GM18861 (cell line): ENCODE measurements around the gene GDNF.
"Not testable (repeated sequence)": the region's sequence is repeated elsewhere in the genome, so short reads cannot be mapped to it uniquely, and the experiment has no call there.

ENCODE experiments used
- ATAC-seq: cut with Tn5 transposase; IDR thresholded peaks from one replicate; pipeline ENCODE4 v1.9.1; 2021; ENCODE audit not compliant: unreplicated experiment

GDNF gene

DNA sequence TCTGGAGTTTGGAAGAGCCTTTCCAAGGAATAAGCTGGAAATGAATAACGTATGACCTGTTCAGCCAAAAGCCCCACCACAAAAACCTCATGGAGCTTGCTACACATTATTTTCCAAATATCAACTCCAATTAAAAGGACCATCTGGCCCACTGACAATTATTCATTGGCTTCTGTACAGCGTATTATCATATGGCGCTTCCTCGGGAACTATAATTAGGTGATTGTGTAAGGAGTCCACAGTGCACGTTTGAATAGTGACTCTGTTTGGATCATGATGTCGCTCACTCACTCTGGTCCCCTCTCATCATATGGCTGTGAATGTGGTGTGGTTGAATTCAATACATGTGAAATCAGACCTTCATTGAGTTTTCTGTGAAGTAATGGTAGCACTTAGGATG is 52.1 kb downstream of the GDNF start:
- ATAC-seq, result no peak

DNA sequence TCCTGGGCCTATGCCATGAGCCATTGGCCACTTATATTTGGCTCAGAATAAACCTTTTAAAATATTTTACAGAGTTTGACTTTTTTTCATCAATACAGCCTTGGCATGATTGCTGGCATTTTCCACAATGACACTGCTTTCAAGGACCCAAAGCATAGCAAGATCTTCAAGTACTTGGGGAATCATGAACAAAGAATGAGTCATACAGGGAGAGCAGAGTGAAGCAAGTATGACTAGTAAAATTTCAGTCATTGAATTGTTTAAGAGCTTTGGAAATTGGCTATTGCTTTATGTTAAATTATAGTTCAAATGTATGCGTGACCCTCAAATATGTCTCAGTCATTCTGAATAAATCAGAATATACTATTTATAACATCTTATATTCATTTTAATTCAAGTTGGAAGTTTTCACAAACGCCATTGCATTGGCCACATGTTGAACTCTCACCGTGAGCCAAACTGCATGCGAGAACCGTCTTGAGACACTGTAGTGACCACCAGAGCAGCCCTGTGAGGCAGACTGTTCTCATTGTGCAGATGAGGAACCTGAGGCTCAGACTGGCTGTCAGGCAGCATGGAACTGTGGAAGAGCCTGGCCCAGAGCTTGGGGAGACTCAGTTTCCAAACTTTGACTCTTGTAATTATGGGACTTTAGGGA is 52.9 kb downstream of the GDNF start:
- no peak for ATAC-seq

DNA sequence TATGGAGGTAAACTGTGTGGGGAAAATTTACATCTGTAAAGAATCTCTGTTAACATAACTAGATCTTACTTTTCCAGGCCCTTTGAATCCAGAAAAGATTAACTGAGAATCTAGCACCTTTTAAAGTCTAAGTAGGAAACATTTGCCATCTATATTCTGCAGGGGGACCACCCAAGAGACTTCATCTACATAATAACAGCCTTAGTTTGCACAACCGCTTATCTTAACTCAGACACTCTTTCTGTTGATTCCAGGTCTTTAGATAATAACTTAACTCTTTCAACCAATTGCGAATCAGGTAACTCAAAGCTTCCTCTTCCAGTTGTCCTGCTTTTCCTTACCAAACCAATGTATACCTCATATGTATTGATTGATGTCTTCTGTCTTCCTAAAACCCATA is 53.4 kb downstream of the GDNF start:
- ATAC-seq, result no peak

DNA sequence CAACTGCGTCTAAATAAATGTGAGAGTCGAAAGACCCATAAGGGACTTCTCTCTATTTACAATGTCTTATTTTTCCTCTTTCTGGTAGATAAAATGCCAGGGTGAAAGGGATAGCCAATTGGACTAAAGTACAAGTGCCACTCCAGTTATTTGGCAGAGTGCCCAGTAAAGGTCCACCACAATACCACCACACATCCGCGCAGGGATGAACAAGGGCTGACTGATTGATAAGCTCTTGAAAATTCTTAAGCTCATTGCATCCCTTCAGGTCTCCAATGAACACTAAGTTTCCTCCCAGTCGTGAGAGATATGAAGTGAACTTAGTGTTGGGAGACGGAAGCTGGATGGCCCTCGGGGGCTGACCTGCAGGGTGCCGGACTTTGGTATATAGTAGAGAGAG is 58.4 kb downstream of the GDNF start:
- ATAC-seq, result not testable (repeated sequence)

DNA sequence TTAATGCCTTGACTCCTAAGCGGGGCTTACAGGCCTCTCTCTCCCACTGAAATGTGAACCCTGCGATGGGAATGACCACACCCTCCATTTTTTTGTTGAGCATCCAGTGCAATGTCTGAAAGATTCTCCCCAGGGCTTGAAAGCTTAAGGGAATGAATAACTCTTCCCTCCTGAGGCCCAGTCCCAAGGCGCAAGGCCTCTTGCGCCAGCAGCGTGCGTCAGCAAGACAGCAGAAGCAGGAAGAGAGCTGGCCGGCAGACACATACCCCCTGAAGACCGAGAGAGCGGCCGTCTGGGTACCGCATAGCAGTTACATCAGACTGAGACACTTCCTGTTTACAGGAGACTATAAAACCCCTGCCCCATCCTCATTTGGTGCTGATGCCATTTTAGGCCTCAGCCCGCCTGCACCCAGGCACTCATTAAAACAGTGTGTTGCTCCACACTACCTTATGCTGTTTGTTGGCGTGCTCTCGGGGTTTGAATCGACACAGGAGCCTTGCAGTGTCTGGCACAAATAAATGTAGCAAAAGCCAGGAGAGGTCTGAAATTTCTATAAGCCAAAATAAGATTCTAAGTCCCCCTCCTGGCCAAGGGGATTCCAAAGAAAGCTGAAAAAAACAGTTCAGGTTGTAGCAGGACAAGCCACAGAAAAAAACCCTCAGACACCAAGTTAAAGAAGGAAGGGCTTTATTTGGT is 62.3 kb downstream of the GDNF start:
- ATAC-seq, result no peak

DNA sequence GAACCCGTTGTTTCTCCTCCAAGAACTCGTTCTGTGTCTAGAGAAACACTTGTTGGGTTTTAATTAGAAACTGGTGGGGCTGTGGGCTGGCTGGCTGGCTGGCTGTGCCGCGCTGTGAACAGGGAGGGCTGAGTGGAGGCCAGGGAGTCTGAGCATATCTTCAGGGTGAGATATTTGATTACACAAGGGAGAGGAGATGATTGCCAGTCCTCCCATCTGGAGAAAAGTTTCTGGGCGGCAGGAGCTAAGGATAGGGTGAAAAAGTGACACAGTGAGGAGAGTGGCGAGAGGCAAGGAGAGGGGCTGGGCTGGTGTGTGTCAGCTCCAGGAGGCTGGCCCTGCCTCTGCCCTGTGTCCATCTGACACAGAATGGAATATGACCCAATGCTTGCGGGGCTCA is 63.0 kb downstream of the GDNF start:
- no peak for ATAC-seq

DNA sequence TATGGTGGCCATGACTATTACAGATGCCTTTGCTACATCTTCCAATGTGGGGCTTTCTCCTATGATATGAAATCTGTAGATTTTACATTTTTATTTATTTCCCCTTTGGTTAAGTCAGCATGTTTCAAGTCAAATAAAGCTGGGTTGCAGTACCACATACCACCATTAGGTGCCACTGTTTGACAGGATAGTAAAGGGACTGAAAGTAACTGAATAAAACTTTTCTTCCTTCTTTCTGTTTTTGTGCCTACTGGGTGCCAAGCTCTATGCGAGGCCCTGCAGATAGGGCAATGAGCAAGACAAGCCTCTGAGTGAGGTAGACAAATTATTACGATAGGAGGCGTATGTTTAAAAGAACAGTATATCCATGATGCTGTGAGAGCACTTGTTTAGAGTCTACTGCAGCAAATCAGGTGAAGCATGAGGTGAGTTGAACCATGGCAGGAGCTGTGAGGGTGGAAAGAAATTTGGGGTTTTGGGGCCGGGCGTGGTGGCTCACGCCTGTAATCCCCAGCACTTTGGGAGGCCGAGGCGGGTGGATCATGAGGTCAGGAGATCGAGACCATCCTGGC is 64.8 kb downstream of the GDNF start:
- ATAC-seq, result no peak

DNA sequence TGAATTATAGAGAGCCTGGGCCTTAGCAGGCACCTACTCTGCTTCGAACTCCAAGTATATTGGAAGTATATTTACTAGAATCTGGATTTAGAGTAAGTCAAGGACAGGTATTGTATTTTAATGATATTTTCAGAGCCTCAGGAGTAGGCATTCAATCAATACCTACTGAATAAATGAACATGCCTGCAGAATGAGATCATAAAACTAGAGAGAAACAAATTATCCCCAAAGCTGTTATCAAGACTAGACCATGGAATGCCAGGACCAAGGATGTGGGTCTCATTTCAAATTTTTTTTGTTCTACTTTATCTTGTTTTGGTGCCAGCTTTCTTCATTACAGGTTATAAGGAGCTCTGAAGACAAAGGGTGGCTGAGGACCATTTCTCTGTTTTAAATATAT is 66.0 kb downstream of the GDNF start:
- ATAC-seq, result no peak

DNA sequence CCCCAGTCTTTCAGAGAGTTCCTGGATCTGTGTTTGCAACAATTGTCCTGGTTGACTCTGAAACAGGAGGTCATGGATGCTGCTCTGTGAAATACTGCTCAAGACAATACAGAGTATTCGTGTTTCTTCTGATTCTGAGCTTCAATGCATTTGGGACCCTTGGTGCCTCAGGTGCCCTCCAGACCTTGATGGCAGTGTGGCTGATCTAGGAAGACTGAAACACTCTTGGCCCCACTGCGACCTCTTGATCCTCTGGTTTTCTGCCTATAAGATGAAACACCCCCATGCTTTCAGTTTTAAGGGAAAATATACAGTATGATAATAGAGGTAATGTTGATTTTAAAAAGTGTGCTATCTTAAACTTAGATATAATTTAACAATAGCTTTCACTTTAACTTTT is 67.6 kb downstream of the GDNF start:
- ATAC-seq, result no peak

DNA sequence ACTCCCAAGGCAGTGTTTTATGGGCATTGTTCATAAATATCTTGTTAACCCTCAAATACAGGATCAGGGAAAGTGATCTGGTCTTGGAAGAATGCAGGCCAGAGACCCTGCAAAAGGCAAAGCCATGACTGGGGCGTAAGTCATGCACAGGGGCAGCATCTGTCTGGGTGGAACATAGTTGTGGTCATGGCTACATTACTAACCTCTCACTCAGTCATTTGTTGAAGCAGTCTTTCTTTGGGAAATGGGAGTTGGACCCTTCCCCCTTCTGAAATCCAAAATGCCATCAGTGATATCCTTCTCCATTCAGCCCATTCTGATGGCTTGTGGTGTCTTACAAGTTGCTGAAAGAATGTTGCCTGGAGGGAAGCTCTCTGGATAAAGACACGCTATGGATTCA is 68.1 kb downstream of the GDNF start:
- no peak for ATAC-seq

DNA sequence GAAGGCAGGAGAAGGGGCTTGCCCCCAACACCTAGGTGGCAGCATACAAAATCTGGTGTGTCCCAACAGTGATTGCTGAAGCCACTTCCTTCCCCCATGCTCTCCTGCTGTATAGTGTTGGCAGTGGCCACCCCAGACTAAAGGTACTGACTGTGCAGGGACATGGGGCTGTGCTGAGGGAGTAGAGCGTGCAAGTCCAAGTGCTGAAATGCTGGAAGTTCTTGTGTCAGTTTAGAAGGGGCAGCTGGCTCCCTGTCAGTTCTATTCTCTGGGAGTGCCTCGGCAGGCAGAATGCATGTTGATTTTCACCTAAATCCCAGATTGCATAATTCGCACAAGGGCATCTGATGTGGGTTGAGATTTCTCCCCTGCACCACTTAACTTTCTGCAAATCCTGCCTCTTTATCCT is 68.6 kb downstream of the GDNF start:
- no peak for ATAC-seq

DNA sequence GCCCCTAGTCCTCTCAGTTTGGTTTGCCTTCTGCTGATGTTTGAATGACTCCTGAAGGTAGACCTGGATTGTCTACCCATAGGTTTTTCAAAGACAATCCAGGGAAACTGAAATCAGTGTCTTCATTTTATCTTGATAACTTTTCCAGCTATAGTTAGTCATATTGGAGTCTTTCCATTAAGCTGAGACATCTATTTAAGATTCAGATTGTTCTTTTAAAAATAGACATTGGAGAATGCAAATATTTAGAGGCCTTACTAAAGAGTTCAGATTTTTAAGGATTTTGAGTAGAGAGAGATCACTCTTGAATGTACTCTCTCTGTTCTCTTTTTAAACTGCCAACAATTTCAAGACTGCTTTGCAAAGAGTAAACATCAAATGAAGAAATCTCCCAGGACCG is 69.1 kb downstream of the GDNF start:
- no peak for ATAC-seq

DNA sequence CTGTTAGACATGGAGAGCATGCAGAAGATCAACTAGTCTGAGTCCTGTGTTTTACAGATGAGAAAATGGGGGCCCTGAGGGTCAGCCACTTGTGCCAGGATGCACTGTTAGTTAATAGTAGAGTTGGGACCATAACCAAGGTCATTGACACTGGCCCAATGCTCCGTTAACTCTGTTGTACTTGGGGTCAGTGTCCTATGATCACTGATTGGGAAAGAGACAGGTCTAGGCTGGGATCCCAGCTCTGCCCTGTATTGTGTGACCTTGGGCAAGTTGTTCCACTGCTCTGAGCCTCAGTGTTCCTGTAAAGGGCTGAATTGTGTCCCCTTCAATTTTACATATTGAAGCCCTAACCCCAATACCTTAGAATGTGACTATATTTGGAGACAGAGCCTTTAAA is 70.0 kb downstream of the GDNF start:
- no peak for ATAC-seq

DNA sequence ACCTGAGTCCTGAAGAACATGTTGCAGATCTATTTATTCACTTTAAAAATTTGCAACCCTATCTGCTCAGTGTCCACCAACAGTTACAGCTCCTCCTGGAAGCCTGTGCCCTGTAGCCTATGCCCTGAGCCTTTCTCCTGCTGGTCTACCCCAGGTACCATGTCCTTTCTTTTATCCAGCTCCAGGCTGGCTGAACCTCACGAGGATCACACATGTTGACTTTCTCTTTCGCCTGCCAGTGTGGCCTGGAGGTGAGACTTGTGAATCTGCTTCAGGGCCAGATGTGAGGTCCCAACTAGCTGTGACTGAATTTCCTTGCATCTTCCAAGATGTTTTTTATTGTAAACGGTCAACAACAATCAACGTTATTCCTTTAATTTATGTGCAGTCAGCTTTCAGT is 70.7 kb downstream of the GDNF start:
- no peak for ATAC-seq

DNA sequence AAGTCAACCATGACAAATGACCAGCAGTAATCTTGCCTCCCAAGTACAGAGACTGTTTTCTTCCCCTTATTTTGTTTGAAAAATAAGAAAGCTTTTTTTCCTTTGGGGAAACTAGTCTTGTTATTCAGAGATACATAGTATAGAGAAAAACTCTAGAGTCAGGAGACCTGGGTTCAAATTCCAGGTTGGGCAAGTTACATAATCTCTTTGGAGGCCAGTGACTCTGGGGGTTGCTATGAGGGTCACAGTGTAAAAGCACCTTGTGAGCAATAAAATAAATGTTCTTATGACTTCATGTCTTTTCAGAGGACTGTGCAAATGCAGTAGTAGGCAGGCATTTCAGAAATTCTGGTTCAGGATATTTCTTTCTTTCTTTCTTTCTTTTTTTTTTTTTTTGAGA is 71.5 kb downstream of the GDNF start:
- ATAC-seq, result no peak

DNA sequence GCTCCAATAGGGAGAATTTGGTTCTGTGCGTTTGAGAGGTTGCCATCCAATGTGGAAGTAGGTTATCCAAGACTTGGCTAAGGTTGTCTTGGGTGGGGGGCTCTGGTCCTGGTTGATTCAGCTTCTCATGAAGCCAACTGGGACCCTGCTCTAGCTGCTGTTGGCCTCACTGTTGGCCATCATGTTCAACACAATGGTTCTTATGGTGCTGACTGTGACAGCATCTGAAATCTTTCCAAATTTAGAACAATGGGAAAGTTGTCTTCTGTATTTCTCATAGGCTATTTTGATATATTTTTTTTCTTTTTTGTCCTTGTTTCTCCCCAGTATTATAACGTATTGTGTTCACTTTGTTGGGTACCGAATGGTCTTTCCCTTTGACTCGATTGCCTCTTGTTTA is 71.9 kb downstream of the GDNF start:
- no peak for ATAC-seq

DNA sequence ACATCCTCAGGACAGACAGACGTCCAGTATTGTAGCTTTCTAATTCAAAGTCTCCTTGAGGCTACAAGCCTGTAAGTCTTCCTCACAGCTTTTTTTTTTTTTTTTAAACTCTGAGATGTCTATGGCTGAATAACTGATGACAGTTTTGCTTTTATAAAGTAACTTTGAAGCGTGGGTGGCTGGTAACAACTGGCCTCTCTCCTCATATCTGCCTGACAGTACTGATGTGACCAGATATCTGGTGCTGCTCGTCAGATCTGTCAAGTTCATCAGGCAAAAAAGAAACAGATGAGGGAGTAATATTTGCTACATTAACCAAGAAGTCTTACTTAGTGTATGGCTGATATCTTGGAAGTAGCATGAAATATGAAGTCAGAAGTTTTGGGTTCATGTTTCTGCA is 72.6 kb downstream of the GDNF start:
- ATAC-seq, result no peak
